HG03196 (cell line): ENCODE measurements around the gene EMP2.

Experiments
- ATAC-seq: cut with Tn5 transposase; IDR thresholded peaks from one replicate; pipeline ENCODE4 v1.9.1; 2021; ENCODE audit not compliant: unreplicated experiment

Gene EMP2

GRCh38 chr16:10494343-10495030, 85.9 kb downstream of the EMP2 start:
- no peak for ATAC-seq

DNA sequence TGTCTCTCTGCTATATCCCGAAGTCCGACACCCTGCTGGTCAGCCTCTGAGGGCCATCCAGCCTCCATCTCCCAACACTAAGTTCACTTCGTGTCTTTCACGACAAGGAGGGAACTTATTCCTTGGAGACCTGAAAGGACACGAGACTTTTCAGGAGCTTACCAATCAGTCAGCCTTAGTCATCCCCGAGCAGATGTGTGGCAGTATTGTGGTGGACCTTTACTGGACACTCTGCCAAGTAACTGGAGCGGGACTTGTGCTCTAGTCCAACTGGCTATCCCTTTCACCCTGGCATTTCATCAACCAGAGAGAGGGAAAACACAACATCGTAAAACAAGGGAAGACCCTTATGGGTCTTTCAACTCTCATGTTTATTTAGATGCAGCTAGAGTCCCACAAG, 87.1 kb downstream of the EMP2 start:
- ATAC-seq, result no peak

- ATAC-seq, result no peak
Measured at GRCh38 chr16:10490141-10490540, 90.3 kb downstream of the EMP2 start.

GRCh38 chr16:10485698-10486382, 94.6 kb downstream of the EMP2 start:
- ATAC-seq, result no peak

DNA sequence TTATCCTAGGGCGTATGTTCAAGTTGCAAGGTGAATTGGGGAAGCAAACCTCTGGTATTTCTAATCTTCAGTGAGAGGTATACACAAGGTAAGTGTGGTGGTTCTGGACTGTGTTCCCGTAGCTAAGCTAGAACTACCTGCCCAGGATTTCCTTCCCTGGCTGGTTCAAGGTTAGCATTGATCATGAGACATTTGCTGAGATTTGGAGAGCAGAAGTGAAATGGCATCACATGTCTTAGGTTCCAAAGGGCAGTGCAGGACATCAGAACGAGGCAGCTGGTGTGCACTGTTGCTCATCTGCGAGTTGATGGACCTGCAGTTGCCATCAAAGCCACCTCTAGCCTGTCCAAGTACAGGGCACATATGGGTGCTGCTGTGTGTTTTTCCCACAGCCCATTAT, 95.2 kb downstream of the EMP2 start:
- ATAC-seq, result no peak

DNA sequence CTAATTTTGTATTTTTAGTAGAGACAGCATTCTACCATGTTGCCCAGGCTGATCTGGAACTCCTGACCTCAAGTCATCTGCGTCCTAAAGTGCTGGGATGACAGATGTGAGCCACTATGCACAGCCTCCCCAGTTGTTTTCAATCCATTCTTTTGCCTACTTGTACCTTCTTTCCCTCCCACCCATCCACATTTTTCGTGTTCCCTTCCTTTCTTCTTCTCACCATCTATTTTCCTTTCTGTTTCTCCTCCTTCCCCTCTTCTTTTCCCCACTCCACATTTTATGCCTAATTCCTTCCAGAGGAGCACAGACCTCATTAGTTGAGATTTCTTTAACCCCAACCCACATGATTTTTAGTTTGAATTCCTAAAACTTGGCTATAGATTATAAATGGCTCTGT, 100.2 kb downstream of the EMP2 start:
- ATAC-seq, result no peak
